ENCODE data around the gene MAML2. TPM values are rescaled to one million over a fixed set of nuclear protein-coding genes. Genes with fewer than 3 reads are reported as not detected.
"Not testable (repeated sequence)": the region's sequence is repeated elsewhere in the genome, so short reads cannot be mapped to it uniquely, and the experiment has no call there.

MAML2 gene
- total and polyA plus RNA-seq, 4 donors = 3.8 to 41.8 (median 13.7) TPM

DNA sequence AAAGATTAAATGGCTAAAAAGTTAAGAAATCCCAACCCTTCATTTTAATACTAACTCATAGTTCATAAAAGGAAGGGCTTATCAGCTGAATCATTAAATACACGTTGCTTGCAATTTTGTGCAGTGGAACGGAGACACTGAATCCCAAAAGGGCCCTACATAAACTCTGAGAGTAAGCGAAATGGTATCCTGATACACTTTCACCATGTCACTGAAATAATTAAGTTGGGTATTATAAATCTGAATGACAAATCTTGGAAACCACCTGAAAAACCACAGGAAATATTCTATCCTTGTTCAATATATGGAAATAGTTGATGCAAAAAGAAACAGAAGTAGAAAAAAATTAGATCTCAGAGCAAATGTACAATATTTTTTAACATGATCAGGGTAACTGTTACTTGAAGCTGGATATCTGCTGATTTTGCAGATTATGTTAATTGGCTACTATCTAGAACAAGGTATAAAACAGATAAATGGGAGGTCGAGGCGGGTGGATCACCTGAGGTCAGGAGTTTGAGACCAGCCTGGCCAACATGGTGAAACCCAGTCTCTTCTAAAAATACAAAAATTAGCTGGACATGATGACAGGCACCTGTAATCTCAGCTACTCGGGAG is 55.1 kb downstream of the MAML2 start:
- 84 to 86% methylated on average over 6 of the region's 6 CpGs for WGBS, 2 donors

GRCh38 chr11:96285985-96286384 is 57.0 kb downstream of the MAML2 start:
- not testable (repeated sequence) for H3K9me3 ChIP-seq (ENCODE audit: control insufficient read depth in 4 of 4, insufficient read depth in 3 of 4, low read length in 3 of 4); H3K9ac ChIP-seq (ENCODE audit: insufficient read depth in 1 of 2, low read length in 2 of 2); ATAC-seq (ENCODE audit: insufficient read depth, low FRiP score); H3K36me3 ChIP-seq (ENCODE audit: control insufficient read depth in 4 of 4, insufficient read depth in 4 of 4, low read length in 4 of 4); H3K27ac ChIP-seq (ENCODE audit: low read depth in 1 of 2, low read length in 1 of 2); H3K4me3 ChIP-seq; DNase-seq; H3K27me3 ChIP-seq (ENCODE audit: control insufficient read depth in 3 of 3, insufficient read depth in 3 of 3, low read length in 2 of 3)
- WGBS, 2 donors = 98% methylated on average over 6 of the region's 6 CpGs
- peaks cover 0 to 19% (median 0%) of the 10 kb centered on the region in 5 donors for H3K4me1 ChIP-seq (ENCODE audit: control insufficient read depth in 5 of 5, insufficient read depth in 5 of 5, low read length in 5 of 5)

More for the DNA sequence above, 55.1 kb downstream of the MAML2 start:
- TF ChIP-seq CTCF (IDR thresholded peaks at IDR 0.05; ENCODE audit: control extremely low read depth, extremely low read depth) = no peak
- Histone ChIP-seq H3K4me3 (no peak overlapping the region), H3K27me3 (ENCODE audit: control insufficient read depth in 3 of 3, insufficient read depth in 3 of 3, low read length in 2 of 3) (no peaks in the 10 kb centered on the region), H3K27ac (ENCODE audit: low read depth in 1 of 2, low read length in 1 of 2) (no peak overlapping the region), H3K36me3 (ENCODE audit: control insufficient read depth in 4 of 4, insufficient read depth in 4 of 4, low read length in 4 of 4) (no peaks in the 10 kb centered on the region), H3K9ac (ENCODE audit: insufficient read depth in 1 of 2, low read length in 2 of 2) (no peak overlapping the region), H3K9me3 (ENCODE audit: control insufficient read depth in 4 of 4, insufficient read depth in 3 of 4, low read length in 3 of 4) (no peaks in the 10 kb centered on the region), H3K4me1 (ENCODE audit: control insufficient read depth in 5 of 5, insufficient read depth in 5 of 5, low read length in 5 of 5) (peaks cover 0 to 18% (median 5%) of the 10 kb centered on the region in 5 donors)
- no peak for DNase-seq
- ATAC-seq (ENCODE audit: insufficient read depth, low FRiP score) = no peak

- TF ChIP-seq CTCF (IDR thresholded peaks at IDR 0.05; ENCODE audit: control extremely low read depth, extremely low read depth) = no peak
- no peak for DNase-seq
- no peak for ATAC-seq (ENCODE audit: insufficient read depth, low FRiP score)
- H3K4me1 ChIP-seq (ENCODE audit: control insufficient read depth in 5 of 5, insufficient read depth in 5 of 5, low read length in 5 of 5) = peaks cover 0 to 19% (median 2%) of the 10 kb centered on the region in 5 donors
- no peaks in the 10 kb centered on the region for H3K27me3 ChIP-seq (ENCODE audit: control insufficient read depth in 3 of 3, insufficient read depth in 3 of 3, low read length in 2 of 3)
- H3K4me3 ChIP-seq = no peak overlapping the region
- no peak overlapping the region for H3K9ac ChIP-seq (ENCODE audit: insufficient read depth in 1 of 2, low read length in 2 of 2)
- H3K9me3 ChIP-seq (ENCODE audit: control insufficient read depth in 4 of 4, insufficient read depth in 3 of 4, low read length in 3 of 4) = no peaks in the 10 kb centered on the region
- H3K36me3 ChIP-seq (ENCODE audit: control insufficient read depth in 4 of 4, insufficient read depth in 4 of 4, low read length in 4 of 4) = no peaks in the 10 kb centered on the region
- 73 to 78% methylated on average over 3 of the region's 3 CpGs for WGBS, 2 donors
- no peak overlapping the region for H3K27ac ChIP-seq (ENCODE audit: low read depth in 1 of 2, low read length in 1 of 2)
These were observed 58.1 kb downstream of the MAML2 start for GRCh38 chr11:96284917-96285316.

DNA sequence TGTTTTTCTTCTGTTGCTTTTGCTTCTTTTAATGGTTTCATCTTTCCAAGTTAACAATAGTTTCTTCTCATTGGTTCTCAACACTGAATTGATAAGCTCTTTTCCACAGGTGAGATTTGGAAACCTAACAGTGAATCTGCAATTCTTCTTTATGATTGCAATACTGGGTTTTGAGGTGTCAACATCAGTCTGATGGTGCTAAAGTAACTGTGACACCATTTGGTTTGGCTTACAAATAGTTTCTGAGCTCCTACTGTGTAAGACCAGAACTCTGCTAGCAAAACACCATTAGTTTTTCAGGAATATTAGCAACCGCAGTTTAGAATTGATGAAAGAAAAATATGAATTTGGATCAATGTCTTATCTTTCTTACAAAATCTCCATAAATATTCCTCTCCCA is 58.6 kb downstream of the MAML2 start:
- Histone ChIP-seq H3K4me3 (no peak overlapping the region), H3K9ac (ENCODE audit: insufficient read depth in 1 of 2, low read length in 2 of 2) (no peak overlapping the region), H3K36me3 (ENCODE audit: control insufficient read depth in 4 of 4, insufficient read depth in 4 of 4, low read length in 4 of 4) (no peaks in the 10 kb centered on the region), H3K27me3 (ENCODE audit: control insufficient read depth in 3 of 3, insufficient read depth in 3 of 3, low read length in 2 of 3) (no peaks in the 10 kb centered on the region), H3K4me1 (ENCODE audit: control insufficient read depth in 5 of 5, insufficient read depth in 5 of 5, low read length in 5 of 5) (peaks cover 0 to 19% (median 2%) of the 10 kb centered on the region in 5 donors), H3K9me3 (ENCODE audit: control insufficient read depth in 4 of 4, insufficient read depth in 3 of 4, low read length in 3 of 4) (no peaks in the 10 kb centered on the region), H3K27ac (ENCODE audit: low read depth in 1 of 2, low read length in 1 of 2) (no peak overlapping the region)
- no peak for ATAC-seq (ENCODE audit: insufficient read depth, low FRiP score)
- DNase-seq = no peak
- WGBS, 2 donors = 100% methylated on average over 1 of the region's 1 CpG
- TF ChIP-seq CTCF (IDR thresholded peaks at IDR 0.05; ENCODE audit: control extremely low read depth, extremely low read depth) = no peak
